Mesenteric fat pad (tissue), 1 donor: ENCODE results near the gene SFMBT1. TPM values are rescaled to one million over a fixed set of nuclear protein-coding genes. Genes with fewer than 3 reads are reported as not detected.
"Not testable (repeated sequence)": the region's sequence is repeated elsewhere in the genome, so short reads cannot be mapped to it uniquely, and the experiment has no call there.

ENCODE experiments used
- DNase-seq: peaks from one replicate; pipeline ENCODE4 v3.0.0-alpha.2; 2020; ENCODE audit warnings: low spot score
- total RNA-seq: library from RNA; stranded (reverse); fragmentation: NEBNext Ultra II Directional; extraction: Animal tissue kit (Norgen Biotek cat#: 25700); gene quantifications from one replicate; pipeline ENCODE4 v1.2.1, GENCODE V29; 2021
- donor health status: DM: yes; HTN: yes; CAD: no.

SFMBT1 gene
- total RNA-seq, 1 donor from 2014 or later, result 8.9 TPM

- peak; percentile 72 for DNase-seq
Observed at GRCh38 chr3:53074366-53074696, 28.5 kb upstream of the SFMBT1 start.

DNA sequence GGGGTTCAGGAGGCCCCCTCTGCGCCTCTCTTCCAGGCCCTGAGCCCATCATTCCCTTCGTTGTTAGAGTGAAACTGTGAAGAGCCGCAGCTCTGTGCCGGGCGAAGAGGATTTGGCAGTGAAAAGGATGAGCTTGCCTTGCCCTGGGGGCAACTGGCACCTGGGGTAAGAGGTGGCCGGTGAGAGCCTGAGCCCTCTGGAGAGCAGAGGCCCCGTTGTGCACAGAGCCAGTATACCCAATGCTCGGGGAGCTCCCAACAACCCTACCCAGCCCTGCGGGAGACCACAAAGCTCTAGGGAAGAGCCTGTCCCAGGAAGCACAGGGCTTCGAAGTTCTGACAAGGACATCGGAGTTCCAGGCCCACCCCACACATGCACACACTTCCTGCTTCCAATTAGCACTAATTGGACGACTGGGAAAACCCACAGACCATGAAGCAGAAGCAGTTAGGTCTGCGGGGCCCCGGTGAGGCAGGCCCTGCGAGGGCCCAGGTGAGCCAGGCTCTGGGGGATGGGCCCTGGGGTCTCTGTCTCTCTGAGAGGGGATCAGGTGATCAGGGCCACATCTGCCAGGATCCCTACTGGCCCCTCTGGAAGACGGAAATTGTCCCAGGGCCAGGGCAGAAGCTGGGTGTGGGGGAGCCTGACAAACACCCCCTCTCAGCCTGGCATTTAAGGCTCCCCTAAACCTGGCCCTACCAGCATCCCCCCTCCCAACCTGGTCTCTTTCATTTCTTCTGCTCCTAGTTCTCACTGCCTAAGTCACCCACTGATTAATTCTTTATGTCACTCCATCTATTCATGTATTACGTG lies 27.9 kb upstream of the SFMBT1 start:
- DNase-seq, result peak; percentile 87

GRCh38 chr3:53072653-53073552 lies 27.0 kb upstream of the SFMBT1 start:
- peak; percentile 92 for DNase-seq

- peak; percentile 76 for DNase-seq
Observed at GRCh38 chr3:53071882-53072431, 26.1 kb upstream of the SFMBT1 start.

DNA sequence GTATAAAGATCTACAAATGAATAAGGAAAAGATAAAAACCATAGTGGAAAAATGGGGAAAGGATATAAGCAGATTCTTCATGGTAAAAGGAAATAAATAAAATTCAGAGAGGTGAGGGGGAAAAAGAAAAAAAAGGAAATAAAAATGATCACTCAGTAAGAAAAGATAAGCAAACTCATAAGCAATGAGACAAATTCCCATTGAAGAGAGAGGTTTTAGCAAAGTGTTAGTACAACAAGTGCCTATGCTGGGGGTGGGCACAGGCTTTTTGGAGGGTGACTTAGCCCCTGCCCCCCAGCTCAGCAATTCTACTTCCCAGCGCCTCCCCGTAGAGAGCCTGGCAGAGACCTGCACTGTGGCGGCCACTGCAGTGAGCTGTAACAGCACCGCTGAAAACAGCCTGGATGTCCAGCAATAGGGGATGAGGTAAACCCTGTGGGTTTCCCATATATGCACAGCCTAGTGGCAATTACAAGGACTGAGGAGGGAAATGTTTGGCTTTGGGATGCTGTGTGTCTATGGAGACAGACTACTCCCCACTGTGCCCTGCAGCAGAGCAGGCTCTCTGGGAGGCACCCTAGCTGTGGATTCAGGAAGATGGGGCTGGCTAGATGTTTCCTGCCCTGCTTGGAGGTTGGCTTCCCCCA lies 23.7 kb upstream of the SFMBT1 start:
- peak; percentile 72 for DNase-seq

GRCh38 chr3:53068176-53068575 lies 22.3 kb upstream of the SFMBT1 start:
- peak; percentile 64 for DNase-seq

DNA sequence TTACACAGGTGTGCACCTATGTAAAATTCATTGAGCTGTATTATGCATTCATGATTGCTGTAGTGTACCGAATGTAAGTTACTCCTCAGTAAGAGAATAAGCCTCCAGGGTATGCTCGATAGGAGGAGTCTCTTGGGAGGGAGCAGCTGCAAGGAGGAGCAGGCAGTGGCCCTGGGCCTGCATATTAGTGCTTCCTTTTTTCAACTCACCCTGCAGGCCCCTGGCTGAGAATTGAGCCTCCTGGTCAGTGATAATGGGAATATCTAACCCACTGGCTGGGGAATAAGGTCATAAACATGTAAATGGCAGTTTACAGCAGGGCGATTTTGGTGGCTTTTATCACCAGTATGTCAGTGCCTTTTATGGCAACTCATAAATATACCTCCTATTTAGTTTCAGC lies 21.7 kb upstream of the SFMBT1 start:
- peak; percentile 41 for DNase-seq

DNA sequence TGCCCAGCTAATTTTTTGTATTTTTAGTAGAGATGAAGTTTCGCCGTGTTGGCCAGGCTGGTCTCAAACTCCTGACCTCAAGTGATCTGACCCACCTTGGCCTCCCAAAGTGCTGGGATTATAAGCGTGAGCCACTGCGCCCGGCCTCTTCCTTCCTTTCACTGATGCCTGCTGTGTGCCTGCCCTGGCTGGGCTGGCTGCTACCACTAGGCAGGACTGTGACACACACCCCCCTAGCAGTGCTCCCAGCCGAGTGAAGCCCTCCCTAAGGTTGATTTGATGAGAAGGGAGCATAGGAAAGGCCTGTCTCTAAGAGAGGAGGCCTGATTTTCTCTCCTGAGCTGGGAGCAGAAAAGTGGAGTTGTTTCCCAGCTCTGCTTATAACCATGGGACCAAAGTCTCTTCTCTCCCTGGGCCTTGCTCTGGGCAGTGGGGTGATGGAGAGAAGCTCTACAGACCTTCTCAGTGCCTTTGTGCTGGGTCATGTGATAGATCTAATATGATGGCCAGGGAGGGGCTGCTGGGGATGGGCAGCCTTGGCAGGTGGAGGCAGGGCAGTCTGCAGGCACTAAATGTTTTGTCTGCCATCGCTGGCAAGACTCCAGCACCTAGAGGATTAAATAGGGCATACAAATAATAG lies 20.1 kb upstream of the SFMBT1 start:
- DNase-seq, result peak; percentile 60

DNA sequence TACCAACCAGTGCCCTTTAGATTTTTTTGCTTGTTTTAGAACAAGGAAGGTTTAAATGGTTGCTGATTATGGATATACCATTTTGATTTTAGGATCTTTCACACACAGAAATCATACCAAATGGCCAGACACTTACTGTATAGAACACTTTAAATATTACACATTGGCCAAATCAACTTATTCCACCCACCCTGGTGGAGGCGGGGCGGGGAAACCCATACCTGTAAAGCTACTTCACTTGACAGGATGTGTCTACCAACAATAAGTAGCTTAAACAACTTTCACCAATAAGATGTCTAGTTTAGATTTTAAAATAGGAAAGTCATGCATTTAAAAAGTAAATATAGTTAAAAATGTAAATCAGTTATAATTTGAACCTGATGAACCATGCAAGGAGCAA lies 17.0 kb upstream of the SFMBT1 start:
- DNase-seq, result no peak

DNA sequence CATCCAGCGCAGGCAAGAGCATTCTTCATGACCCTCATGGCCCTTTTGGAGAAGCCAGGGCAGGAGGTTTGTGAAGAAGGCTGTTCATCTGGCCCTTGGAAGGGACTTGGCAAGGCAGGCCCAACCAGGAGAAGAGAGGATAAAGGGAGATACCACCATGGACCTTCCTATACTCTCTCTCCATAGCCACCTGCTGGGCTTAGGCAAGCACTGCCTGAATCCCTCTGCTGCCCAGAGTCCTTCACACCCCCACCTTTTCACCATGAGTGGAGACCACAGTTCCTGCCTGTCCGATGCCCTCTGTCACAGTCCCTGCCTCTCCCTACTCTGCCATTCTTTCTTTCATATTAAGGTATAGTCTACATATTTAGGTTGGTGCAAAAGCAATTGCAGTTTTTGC lies 10.6 kb upstream of the SFMBT1 start:
- DNase-seq, result no peak

- DNase-seq, result not testable (repeated sequence)
Observed at GRCh38 chr3:53054233-53054632, 8.4 kb upstream of the SFMBT1 start.

- DNase-seq, result no peak
Observed at GRCh38 chr3:53051929-53052328, 6.1 kb upstream of the SFMBT1 start.

DNA sequence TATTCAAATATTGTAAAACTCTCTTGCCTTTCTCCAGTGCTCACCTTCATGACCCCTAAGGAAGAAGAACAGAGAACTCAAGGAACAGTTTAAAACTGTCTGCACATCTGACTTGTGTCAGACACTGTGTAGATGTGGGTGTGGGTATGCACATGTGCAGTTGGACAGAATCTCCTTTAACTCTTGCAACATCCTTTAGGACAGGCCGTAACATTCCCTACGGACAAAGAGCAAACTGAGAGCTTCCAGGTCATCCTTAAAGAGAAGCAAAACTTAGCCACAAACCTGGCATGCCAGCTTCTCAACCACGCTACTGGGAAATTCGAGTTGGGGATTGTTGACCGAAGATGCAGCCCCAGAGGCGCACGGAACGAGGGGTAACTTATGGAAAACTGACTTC lies 4.1 kb upstream of the SFMBT1 start:
- DNase-seq, result no peak

- DNase-seq, result no peak
Observed at GRCh38 chr3:53046171-53047170, 598 bp upstream of the SFMBT1 start.

DNA sequence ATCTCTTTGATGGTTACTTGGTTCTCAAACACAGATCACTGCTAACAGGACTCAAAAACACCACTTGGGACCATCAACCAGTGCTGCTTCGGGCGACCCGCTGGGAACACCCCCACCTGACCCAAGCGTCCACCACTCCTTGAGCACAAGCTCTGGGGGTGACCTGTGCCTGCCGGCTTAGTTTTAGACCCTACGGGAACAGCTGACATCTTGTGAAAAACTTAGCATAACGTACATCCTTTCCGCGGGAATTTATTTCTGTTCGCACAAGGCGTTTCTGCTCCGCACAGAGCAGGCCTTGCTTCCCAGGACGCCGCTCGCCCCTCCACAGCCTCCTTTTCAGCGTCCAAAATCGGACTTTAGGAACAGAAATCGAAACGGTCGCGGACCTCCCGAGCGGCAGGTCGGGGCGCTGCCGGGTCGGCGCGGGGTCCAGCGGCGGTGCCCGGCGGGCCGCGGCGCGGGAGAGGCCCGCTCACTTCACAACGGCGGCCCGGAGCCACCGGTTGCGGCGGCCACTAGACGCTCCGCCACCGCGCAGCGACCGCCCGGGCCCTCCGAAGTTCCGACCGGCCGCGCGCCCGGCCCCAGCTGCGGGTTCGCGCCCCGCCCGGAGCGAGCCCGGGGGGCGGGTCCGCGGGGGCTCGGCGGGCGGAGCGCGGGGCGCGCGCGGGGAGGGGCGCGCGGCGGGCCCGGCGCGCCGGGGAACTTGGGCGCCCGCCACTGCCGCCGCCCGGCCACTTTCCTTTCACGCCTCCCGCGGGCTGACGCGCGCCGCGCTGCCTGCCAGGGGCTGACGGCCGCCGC lies 959 bp downstream of the SFMBT1 start:
- no peak for DNase-seq

GRCh38 chr3:53044371-53044710 lies 1.5 kb downstream of the SFMBT1 start:
- no peak for DNase-seq

- no peak for DNase-seq
Observed at GRCh38 chr3:53043738-53044137, 2.1 kb downstream of the SFMBT1 start.

DNA sequence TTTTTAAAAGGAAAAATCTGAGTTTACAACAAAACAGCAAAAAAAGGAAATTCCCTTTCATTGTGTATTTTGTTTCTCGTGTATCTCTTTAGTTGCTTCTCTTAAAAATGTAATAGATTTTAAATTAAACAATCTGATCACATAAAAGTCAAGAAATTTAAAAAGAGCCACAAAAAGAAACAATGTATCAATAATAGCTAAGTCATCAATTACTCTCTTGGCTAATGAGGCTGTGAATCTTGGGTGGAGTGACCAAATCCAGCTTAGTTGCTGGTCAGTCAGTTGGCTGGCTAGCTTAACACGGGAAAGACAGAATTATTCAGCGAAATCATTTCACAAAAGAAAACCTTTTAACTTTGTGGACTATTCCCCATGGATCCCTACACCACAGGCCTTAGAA lies 3.2 kb downstream of the SFMBT1 start:
- no peak for DNase-seq

DNA sequence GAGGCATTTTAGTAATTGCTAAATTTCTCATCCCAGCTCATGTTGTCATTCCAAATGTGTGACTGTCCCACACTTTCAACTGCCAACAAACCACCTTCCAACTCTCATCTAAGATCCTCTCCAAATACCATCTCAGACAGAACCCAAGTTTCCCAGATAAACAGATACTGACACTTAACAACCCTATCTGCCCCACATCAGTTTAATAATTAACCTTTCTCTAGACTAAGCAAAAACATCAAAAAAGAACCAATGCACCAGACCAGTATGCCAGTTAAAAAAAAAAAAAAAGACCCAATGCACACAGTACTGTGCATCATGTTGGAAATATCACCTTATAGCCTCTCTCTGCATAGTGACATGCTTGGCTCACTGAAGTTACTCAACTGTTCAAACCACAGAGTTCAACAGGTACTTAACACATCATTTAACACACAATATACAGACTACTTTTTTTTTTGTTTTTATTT lies 5.5 kb downstream of the SFMBT1 start:
- DNase-seq, result no peak
